HG03066 (cell line): ENCODE data around the gene CANX.
"Not testable (repeated sequence)": the region's sequence is repeated elsewhere in the genome, so short reads cannot be mapped to it uniquely, and the experiment has no call there.

ENCODE experiments used
- ATAC-seq: cut with Tn5 transposase; IDR thresholded peaks from one replicate; pipeline ENCODE4 v1.9.1; 2021; ENCODE audit warnings: low read depth; ENCODE audit not compliant: unreplicated experiment

CANX gene

DNA sequence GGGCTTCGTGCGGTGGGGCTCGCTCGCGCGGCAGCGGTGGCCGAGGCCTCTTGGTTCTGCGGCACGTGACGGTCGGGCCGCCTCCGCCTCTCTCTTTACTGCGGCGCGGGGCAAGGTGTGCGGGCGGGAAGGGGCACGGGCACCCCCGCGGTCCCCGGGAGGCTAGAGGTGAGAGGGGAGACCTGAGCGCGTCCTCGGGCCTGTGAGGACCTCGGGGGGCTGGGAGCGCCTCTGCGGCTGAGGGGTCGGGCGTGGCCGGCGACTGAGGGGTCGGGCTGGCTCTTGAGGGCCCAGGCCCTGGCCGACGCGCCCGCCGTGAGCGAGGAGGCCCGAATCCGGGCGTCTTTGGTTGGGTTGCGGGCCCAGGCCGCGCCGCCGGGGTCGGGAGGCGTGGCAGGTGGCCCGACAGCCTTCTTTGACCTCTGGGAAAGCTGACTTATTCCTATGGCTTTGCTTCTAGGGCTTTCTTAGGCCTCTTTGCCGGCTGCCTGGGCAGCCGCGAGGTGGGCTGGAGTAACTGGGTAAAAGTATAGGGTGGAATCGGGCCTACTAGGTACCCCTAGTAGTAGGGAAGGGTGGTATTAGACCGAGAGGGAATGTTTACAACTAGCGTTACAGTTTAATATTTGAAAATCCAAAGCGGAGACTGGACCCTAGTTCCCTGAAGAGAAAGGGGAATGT is at the start of gene CANX:
Gene CANX, plus strand, starts transcription at position 33 of the 681 bp plus-strand sequence. CDS start 6,715 bp downstream, outside the sequence.
- ATAC-seq = no peak

DNA sequence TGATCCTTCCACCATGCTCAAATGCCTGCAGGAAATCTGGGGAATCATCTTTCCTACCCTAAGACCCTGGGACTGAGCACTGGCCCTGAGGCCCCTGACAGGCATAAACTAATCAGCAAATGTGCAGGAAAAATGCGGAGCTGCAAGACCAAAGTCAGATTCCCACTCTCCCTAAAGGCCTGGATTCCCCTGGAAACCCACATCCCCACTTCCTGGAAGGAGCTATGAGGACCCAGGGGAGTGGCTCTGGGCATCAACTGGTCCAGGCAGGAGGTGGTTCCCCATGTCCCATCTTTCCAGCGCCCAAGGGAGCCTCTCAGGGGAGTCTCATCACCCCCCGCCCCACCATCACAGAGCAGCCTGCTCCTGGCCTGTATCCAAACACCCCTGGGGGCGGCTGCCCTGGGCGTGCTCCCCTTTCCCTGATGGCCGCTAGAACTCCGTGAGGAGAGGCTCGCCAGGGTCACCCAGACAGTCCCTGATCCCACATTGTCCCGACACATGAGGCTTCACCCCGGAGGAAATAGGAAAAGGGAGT is 49.5 kb upstream of the CANX start:
- ATAC-seq = not testable (repeated sequence)

- not testable (repeated sequence) for ATAC-seq
Observed at GRCh38 chr5:179650245-179650644, 48.5 kb upstream of the CANX start.

GRCh38 chr5:179653135-179653534 is 45.6 kb upstream of the CANX start:
- not testable (repeated sequence) for ATAC-seq

GRCh38 chr5:179657302-179658178 is 41.2 kb upstream of the CANX start:
- ATAC-seq = peak; percentile 81

DNA sequence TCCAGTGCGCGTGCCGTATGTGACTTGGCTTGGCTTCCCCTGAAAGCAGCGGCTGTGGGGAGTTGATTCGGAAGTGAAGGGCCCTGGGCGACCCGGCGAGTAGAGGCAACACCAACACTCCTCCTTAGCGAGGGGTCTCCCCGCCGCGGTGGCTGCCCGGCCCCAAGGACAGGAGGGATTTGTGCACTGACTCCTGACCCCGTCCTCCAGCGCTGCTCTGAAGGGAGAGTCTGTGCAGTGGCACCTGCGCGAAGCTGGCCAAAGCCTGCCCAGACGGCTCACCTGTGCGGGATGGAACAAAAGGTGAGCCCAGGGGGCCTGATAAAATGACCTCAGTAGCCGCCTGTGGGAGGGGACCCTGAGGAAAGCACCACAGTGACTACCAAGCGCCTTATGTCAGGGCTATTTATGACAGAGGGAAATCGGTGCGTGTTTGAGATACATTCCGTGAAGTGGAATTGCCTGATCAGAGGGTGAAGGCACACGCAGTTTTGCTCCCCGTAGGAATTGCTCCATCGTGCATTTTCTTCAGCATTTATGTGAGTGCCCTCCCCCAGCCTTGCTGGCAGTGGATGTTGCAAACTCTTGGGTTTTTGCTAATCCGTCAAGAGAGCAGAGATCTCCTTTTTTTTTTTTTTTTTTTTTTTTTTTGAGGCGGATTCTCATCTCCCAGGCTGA is 40.4 kb upstream of the CANX start:
- ATAC-seq = peak; percentile 65

- ATAC-seq = not testable (repeated sequence)
Observed at GRCh38 chr5:179661647-179662046, 37.1 kb upstream of the CANX start.

DNA sequence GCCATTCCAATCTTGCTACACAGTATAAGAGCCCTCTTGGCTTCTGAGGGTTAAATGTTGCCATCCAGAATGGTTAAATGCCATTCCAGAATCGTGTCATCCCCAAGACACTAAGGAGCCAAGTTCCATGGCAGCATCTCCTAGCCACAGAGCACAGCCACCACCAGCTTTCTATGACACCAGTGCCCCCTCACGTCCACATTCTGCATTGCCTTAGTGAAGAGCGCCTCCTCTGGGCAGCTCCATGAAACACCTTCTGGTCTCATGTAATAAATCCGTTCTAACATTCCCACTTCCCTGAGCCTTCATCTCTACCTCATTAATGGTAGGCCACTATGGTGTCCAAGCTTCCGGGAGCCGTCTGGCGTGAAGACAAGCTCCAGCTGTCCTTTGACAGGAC is 30.4 kb upstream of the CANX start:
- ATAC-seq = no peak

DNA sequence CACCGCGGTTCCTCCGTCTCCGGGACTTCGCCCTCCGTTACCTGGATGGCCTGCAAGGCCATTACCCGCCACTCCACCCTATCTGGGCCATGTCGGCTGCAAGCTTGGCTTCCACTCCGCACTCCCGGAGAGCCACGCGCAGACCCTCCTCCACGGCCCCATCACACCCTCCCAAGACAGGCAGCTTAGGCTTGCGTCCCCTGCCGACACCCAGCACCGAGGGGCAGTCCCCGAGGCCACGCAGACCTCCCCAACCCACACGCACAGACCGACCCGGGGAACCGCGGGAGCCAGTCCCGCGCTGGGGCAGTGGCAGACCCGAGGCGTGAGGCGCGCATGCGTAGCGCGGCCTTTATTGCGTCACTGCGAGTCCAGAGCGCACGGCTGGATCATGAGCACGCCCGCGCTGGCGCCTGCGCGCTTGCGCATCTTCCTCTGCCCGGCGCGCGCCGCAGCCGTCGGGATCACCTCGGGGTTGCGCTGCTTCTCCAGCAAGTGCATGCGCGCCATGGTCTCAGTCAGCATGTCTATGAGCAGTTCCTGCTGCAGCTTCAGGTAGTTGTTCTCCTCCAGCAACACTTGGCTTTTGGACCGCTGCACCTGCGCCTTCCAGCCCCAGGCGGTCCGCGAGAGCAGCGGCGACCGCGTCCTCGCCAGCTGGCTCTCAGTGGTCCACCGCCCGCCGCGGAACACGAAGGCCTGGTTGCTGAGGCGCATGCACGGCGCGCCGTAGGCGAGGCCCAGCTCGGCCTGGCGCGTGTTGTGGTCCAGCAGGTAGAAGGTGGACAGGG is 20.3 kb upstream of the CANX start:
- peak; percentile 92 for ATAC-seq

DNA sequence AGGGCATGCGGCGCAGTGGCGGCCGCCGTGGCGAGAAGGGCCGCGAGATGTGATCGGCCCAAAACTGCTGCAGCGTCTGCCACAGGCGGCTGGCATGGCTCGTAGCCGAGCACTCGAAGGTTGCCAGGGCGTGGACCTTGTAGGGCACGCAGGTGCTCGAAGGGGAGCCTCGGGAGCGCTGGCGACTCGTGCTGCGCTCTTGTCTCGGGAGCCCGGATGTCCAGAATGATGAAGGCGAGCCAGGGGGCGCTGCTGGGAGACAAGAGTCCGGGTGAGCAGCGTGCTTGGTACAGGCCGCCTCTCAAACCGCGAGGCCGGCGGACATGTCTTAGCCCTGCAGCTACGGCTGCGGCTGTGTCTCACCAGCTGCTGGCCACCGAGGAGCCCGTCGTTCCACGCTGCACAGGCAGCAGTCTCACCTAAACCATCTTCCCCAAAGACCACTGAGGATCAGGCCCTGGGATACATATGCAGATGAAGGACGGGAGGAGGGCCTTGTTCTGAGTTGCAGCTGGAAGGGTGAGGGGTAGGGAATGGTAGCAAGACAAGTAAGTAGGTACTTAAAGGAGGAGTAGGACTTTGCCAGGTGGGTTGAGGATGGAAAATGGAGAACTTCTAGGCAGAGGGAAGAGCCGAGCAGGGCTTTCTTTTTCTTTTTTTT is 19.6 kb upstream of the CANX start:
- ATAC-seq = no peak

DNA sequence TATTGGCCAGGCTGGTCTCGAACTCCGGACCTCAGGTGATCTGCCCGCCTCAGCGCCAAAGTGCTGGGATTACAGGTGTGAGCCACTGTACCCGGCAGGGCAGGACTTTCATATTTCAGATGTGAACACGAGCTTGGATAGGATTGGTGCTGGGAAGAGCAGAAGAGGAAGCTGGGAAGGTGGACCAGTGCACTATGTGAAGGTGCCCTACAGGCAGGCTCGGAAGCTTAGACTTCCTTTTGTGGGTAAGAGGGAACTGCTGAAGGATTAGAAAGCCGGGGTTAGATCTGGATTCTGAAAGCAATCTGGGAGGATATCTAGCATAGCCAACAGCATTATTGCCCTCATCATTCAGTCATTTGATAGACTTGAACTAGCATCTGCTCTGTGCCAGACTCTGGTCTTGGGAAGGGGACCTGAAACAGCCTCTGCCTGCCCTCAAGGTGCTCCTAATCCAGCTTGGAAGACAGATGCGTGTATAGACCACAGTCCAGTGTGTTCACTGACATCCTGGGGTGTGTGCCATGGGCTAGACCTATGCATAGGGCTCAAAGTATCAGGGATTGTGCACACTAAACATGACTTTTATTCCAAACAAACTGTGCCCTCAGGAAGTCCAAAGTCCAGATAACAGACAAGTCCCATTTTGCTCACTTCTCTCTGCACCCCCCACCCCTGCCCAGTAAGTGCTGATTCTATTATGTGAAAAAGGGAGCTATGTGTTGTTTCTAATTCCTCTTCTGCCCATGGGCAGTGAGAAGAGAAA is 18.6 kb upstream of the CANX start:
- ATAC-seq = no peak

GRCh38 chr5:179680780-179681401 is 17.9 kb upstream of the CANX start, which contains the start of gene CBY3:
TSS of gene CBY3 (minus strand) at chr5:179681034. CDS start at chr5:179680918, 116 bp downstream.
- no peak for ATAC-seq

GRCh38 chr5:179689212-179689611 is 9.6 kb upstream of the CANX start:
- ATAC-seq = not testable (repeated sequence)

GRCh38 chr5:179694561-179694960 is 4.2 kb upstream of the CANX start:
- no peak for ATAC-seq

DNA sequence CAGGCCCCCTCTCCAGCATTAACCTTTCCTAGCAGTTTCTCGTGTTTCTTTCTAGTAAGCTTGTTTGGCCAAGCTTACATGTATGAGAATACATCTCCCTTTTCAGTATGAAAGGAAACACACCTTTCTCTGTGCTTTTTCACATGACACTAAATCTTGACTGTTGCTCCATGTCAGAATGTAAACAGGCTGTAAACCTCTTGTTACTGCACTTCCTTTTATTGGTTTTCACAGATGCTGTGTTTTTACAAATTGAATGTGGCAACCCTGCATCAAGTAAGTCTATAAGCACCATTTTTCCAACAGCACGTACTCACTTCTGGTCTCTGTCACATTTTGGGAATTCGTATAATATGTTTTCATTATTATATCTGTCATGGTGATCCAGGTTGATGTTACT is 2.2 kb upstream of the CANX start:
- no peak for ATAC-seq

- ATAC-seq = no peak
Observed at GRCh38 chr5:179697108-179697507, 1.7 kb upstream of the CANX start.

- ATAC-seq = not testable (repeated sequence)
Observed at GRCh38 chr5:179697543-179697942, 1.2 kb upstream of the CANX start.
